Osteocyte (in vitro differentiated cells): ENCODE data around the gene PLVAP. TPM values are rescaled to one million over a fixed set of nuclear protein-coding genes. Genes with fewer than 3 reads are reported as not detected.
"Not testable (repeated sequence)": the region's sequence is repeated elsewhere in the genome, so short reads cannot be mapped to it uniquely, and the experiment has no call there.

Source experiments
- DNase-seq: peaks from one replicate; pipeline ENCODE4 v3.0.0; 2021; ENCODE audit warnings: mixed read lengths; ENCODE audit not compliant: unreplicated experiment; ENCODE audit errors: extremely low spot score
- H3K27ac Mint-ChIP-seq: one replicate; pipeline ENCODE4 v1.8.0; 2021; ENCODE audit warnings: mild to moderate bottlenecking, mixed read lengths; ENCODE audit not compliant: unreplicated experiment
- H3K27me3 Mint-ChIP-seq: one replicate; pipeline ENCODE4 v1.8.0; 2021; ENCODE audit warnings: mixed read lengths; ENCODE audit not compliant: unreplicated experiment
- H3K36me3 Mint-ChIP-seq: one replicate; pipeline ENCODE4 v1.8.0; 2021; ENCODE audit warnings: mixed read lengths; ENCODE audit not compliant: unreplicated experiment
- H3K4me1 Mint-ChIP-seq: one replicate; pipeline ENCODE4 v1.8.0; 2021; ENCODE audit warnings: mixed read lengths; ENCODE audit not compliant: unreplicated experiment
- H3K4me3 Mint-ChIP-seq: one replicate; pipeline ENCODE4 v1.8.0; 2021; ENCODE audit warnings: mild to moderate bottlenecking, moderate library complexity, mixed read lengths; ENCODE audit not compliant: unreplicated experiment
- H3K9me3 Mint-ChIP-seq: one replicate; pipeline ENCODE4 v1.8.0; 2021; ENCODE audit warnings: mixed read lengths; ENCODE audit not compliant: unreplicated experiment
- CTCF ChIP-seq: fragments of 200-600 bp; sonication (generic); IDR thresholded peaks from 2 replicates; pipeline ENCODE4 v1.5.0; 2021; ENCODE audit warnings: antibody characterized with exemption, mild to moderate bottlenecking, moderate library complexity
- total RNA-seq: library from RNA; stranded (reverse); gene quantifications from 2 replicates; pipeline ENCODE4 v1.2.1, GENCODE V29; 2021

Gene PLVAP
- total RNA-seq, 1 donor from 2014 or later: not detected

DNA sequence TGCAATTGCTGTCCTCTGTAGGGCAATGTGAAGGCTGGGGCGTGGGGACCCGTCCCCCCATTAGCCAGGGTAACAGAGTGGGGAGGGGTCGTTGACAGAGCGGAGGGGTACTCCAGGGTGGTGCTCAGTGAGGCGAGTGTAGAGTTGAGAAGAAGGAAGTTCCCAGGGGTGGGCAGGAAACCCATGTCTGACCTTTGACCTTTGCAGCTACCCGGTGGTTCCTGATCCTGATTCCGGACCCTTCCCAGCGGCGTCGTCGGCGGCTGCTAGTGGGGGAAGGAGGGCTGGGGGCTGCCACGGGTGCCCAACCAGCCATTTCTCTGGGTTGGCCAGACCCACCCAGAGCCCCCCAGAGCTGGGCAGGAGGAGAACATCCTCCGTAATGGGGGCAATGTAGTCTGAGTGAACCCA is 2.1 kb upstream of the PLVAP start:
- Mint-ChIP-seq H3K9me3 (peaks cover 4% of the 10 kb centered on the region), H3K4me1 (peaks cover 10% of the 10 kb centered on the region), H3K36me3 (no peaks in the 10 kb centered on the region), H3K4me3 (no peak overlapping the region), H3K27me3 (no peaks in the 10 kb centered on the region), H3K27ac (no peak overlapping the region)
- DNase-seq: no peak
- no peak for TF ChIP-seq CTCF

DNA sequence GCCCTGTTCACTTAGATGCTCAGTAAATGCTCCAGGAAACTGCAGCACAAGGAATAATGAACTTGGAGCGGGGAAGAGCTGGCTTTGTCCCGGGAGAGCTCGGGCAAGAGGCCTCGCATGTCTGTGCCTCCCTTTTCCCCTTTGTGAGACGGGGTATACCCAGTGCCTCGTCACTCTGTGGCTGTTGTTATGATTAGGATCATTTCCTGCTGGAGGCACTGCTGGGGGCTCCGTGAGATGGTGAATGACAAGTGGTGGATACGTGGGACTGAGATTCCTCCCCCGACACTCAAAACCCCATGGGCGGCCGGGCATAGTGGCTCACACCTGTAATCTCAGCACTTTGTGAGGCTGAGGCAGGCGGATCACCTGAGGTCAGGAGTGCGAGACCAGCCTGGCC is 1.1 kb upstream of the PLVAP start:
- no peaks in the 10 kb centered on the region for H3K27me3 Mint-ChIP-seq
- no peaks in the 10 kb centered on the region for H3K36me3 Mint-ChIP-seq
- H3K4me1 Mint-ChIP-seq: peaks cover 10% of the 10 kb centered on the region
- TF ChIP-seq CTCF: no peak
- no peak overlapping the region for H3K27ac Mint-ChIP-seq
- no peak overlapping the region for H3K4me3 Mint-ChIP-seq
- no peak for DNase-seq
- H3K9me3 Mint-ChIP-seq: peaks cover 4% of the 10 kb centered on the region

GRCh38 chr19:17370026-17370587 is 7.0 kb downstream of the PLVAP start:
- Mint-ChIP-seq H3K4me3 (no peak overlapping the region), H3K9me3 (no peaks in the 10 kb centered on the region), H3K4me1 (no peaks in the 10 kb centered on the region), H3K27ac (no peak overlapping the region), H3K27me3 (peaks cover under 1% of the 10 kb centered on the region), H3K36me3 (no peaks in the 10 kb centered on the region)
- no peak for DNase-seq
- TF ChIP-seq CTCF: no peak

DNA sequence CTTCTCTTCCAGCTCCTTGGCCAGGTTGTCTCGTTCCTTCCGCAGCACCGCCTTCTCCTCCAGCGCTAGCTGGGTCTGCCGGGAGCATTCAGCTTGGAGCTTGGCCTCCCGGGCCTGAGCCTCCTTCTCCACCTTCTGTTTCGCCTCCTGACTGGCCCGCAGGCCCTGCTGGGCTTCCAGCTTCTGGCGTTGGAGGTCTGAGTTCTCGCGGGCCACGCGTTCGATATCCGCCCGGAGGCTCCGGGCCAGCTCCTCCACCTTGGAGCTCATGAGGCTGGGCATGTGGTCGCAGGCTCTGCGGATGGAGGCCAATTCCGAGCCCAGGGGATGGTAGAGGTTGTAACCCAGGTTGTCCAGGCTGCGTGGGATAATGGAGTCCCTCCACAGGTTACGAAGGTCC is 11.8 kb downstream of the PLVAP start:
- peaks cover 8% of the 10 kb centered on the region for H3K27me3 Mint-ChIP-seq
- TF ChIP-seq CTCF: no peak

DNA sequence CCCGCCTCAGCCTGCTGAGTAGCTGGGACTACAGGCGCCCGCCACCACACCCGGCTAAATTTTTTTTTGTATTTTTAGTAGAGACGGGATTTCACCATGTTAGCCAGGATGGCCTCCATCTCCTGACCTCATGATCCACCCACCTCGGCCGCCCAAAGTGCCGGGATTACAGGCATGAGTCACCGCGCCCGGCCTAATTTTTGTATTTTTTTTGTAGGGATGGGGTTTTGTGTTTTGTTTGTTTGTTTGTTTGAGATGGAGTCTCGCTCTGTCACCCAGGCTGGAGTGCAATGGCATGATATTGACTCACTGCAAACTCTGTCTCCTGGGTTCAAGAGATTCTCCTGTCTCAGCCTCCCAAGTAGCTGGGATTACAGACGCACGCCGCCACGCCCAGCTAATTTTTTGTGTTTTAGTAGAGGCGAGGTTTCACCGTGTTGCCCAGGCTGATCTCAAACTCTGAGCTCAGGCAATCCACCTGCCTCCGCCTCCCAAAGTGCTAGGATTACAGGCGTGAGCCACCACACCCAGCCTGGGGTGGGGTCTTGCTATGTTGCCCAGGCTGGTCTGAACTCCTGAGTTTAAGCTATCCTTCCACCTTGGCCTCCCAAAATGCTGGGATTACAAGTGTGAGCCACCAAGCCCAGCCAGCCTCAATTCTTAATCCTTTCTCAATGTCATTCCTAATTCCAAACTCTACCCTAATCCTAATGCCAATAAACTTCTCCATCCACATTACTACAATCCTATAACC is 13.1 kb downstream of the PLVAP start:
- H3K27ac Mint-ChIP-seq, H3K9me3 Mint-ChIP-seq, H3K36me3 Mint-ChIP-seq, H3K27me3 Mint-ChIP-seq, H3K4me3 Mint-ChIP-seq, DNase-seq, H3K4me1 Mint-ChIP-seq: not testable (repeated sequence)

More for the DNA sequence above, 11.8 kb downstream of the PLVAP start:
- H3K4me3 Mint-ChIP-seq: no peak overlapping the region
- no peak overlapping the region for H3K27ac Mint-ChIP-seq
- H3K36me3 Mint-ChIP-seq: no peaks in the 10 kb centered on the region
- no peaks in the 10 kb centered on the region for H3K9me3 Mint-ChIP-seq
- no peak for DNase-seq
- no peaks in the 10 kb centered on the region for H3K4me1 Mint-ChIP-seq
